Measurements from ENCODE around the gene NHSL1.

DNA sequence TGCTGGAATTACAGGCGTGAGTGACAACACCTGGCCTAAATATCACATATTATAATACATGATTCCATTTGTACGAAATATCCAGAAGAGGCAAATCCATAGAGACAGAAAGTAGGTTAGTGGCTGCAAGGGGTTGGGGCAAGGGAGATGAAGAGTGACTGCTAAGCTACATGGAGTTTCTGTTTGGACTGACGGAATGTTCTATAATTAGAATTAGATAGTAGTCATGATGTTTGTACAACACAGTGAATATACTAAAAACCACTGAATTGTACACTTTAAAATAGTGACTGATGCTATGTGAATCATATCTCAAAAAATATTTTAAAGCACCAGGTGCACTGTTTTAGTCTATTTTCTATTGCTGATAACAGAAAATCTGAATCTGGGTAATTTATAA lies 99.0 kb downstream of the NHSL1 start:
- TF ChIP-seq, protein P1, sequence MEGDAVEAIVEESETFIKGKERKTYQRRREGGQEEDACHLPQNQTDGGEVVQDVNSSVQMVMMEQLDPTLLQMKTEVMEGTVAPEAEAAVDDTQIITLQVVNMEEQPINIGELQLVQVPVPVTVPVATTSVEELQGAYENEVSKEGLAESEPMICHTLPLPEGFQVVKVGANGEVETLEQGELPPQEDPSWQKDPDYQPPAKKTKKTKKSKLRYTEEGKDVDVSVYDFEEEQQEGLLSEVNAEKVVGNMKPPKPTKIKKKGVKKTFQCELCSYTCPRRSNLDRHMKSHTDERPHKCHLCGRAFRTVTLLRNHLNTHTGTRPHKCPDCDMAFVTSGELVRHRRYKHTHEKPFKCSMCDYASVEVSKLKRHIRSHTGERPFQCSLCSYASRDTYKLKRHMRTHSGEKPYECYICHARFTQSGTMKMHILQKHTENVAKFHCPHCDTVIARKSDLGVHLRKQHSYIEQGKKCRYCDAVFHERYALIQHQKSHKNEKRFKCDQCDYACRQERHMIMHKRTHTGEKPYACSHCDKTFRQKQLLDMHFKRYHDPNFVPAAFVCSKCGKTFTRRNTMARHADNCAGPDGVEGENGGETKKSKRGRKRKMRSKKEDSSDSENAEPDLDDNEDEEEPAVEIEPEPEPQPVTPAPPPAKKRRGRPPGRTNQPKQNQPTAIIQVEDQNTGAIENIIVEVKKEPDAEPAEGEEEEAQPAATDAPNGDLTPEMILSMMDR (IDR thresholded peaks at IDR 0.05; ENCODE audit: insufficient read depth, low read depth, low read length), result no peak
- no peak for TF ChIP-seq EZH2 (IDR thresholded peaks at IDR 0.05; ENCODE audit: insufficient read depth, low read length)

Data from astrocyte (in vitro differentiated cells and primary cell).